Caco-2 (cell line): ENCODE results near the gene UBQLN4. TPM values are rescaled to one million over a fixed set of nuclear protein-coding genes. Genes with fewer than 3 reads are reported as not detected.

Experiments
- BruUV-seq: library from RNA; stranded (reverse); fragments of 400-500 nt; replicated peaks from 2 replicates; lab custom pipeline; 2021; lab: Mats Ljungman, UMichigan
- CTCF ChIA-PET: fragments of 300-600 bp; sonication (Branson Sonifier 250); formaldehyde crosslinking; loops from one replicate; lab custom pipeline; 2022; ENCODE audit warnings: antibody characterized with exemption; lab: Charles Lee
- POLR2A ChIA-PET: fragments of 300-600 bp; sonication (Branson Sonifier 250); formaldehyde crosslinking; loops from one replicate; lab custom pipeline; 2022; ENCODE audit warnings: antibody characterized with exemption; lab: Charles Lee
- DNase-seq, 2 experiments: peaks; one replicate each; pipeline versions ENCODE4 v3.0.0 to v3.0.0-alpha.2; 2020 to 2022
- H3K27me3 ChIP-seq: replicated peaks from 2 replicates; pipeline ENCODE4 v1.6.0; 2011; ENCODE audit warnings: low read length; ENCODE audit not compliant: control insufficient read depth, insufficient read depth
- H3K36me3 ChIP-seq: 2 replicates; pipeline ENCODE4 v1.5.1; 2011; ENCODE audit warnings: low read length; ENCODE audit not compliant: control insufficient read depth, insufficient read depth
- H3K4me1 ChIP-seq: fragments of 250-450 bp; sonication (Bioruptor Pico); 2 replicates; pipeline ENCODE4 v1.5.1; 2020; ENCODE audit warnings: mild to moderate bottlenecking
- H3K4me3 ChIP-seq: 2 replicates; pipeline ENCODE4 v1.5.1; 2011; ENCODE audit warnings: low read depth, mild to moderate bottlenecking, control low read depth, low read length
- H3K9me3 ChIP-seq: fragments of 250-450 bp; sonication (Bioruptor Pico); 2 replicates; pipeline ENCODE4 v1.5.1; 2020; ENCODE audit warnings: mild to moderate bottlenecking, moderate library complexity
- H3K27ac Mint-ChIP-seq: one replicate; pipeline ENCODE4 v1.8.0; 2022; ENCODE audit warnings: mixed read lengths; ENCODE audit not compliant: unreplicated experiment
- H3K27me3 Mint-ChIP-seq: one replicate; pipeline ENCODE4 v1.8.0; 2022; ENCODE audit warnings: mixed read lengths; ENCODE audit not compliant: insufficient read depth, unreplicated experiment
- H3K36me3 Mint-ChIP-seq: one replicate; pipeline ENCODE4 v1.8.0; 2022; ENCODE audit warnings: mild to moderate bottlenecking, mixed read lengths; ENCODE audit not compliant: insufficient read depth, unreplicated experiment
- H3K4me1 Mint-ChIP-seq: one replicate; pipeline ENCODE4 v1.8.0; 2022; ENCODE audit warnings: low read depth, mixed read lengths; ENCODE audit not compliant: unreplicated experiment
- H3K4me3 Mint-ChIP-seq: one replicate; pipeline ENCODE4 v1.8.0; 2022; ENCODE audit warnings: mild to moderate bottlenecking, moderate library complexity, mixed read lengths; ENCODE audit not compliant: unreplicated experiment
- H3K9me3 Mint-ChIP-seq: one replicate; pipeline ENCODE4 v1.8.0; 2022; ENCODE audit warnings: mixed read lengths; ENCODE audit not compliant: unreplicated experiment
- CTCF ChIP-seq, 2 experiments: fragments of 200-600 bp in 1 of 2; IDR thresholded peaks; 1 replicate in 1 of 2; 2 replicates in 1 of 2; pipeline versions ENCODE4 v1.5.1 to v1.8.0; 2011 to 2022; ENCODE audit warnings: antibody characterized with exemption in 1 of 2, control low read depth in 1 of 2, inconsistent platforms in 1 of 2, low read depth in 1 of 2, low read length in 1 of 2, mild to moderate bottlenecking in 1 of 2, moderate library complexity in 1 of 2; ENCODE audit not compliant: insufficient read depth in 1 of 2, severe bottlenecking in 1 of 2, unreplicated experiment in 1 of 2
- intact Hi-C: fragments of 100-400 bp; cut with micrococcal nuclease; formaldehyde crosslinking; loops from one replicate; pipeline ENCODE4 v1.10.0; 2022; ENCODE audit not compliant: unreplicated experiment
- total RNA-seq: library from RNA; stranded (reverse); gene quantifications from 2 replicates; pipeline ENCODE4 v1.2.3, GENCODE V29; 2022

Gene UBQLN4
- total RNA-seq, 1 experiment from 2014 or later = 60.9 TPM

GRCh38 chr1:156056326-156056849, 2.8 kb upstream of the UBQLN4 start:
- ChIA-PET CTCF (no interaction called here), POLR2A (no interaction called here)
- H3K4me1 ChIP-seq = peaks cover 14% of the 10 kb centered on the region
- H3K36me3 Mint-ChIP-seq = peaks cover 32% of the 10 kb centered on the region
- intact Hi-C loops = no loop called here
- H3K27me3 ChIP-seq = no peaks in the 10 kb centered on the region
- no TSS peak for BruUV-seq
- no peaks in the 10 kb centered on the region for H3K27me3 Mint-ChIP-seq
- TF ChIP-seq CTCF (IDR thresholded peaks at IDR 0.05; ENCODE audit: insufficient read depth in 1 of 2, low read depth in 1 of 2, low read length in 1 of 2, severe bottlenecking in 1 of 2, unreplicated experiment in 1 of 2) = no peak
- H3K27ac Mint-ChIP-seq = no peak overlapping the region
- no peak for DNase-seq
- H3K9me3 ChIP-seq = no peaks in the 10 kb centered on the region
- H3K4me3 Mint-ChIP-seq = no peak overlapping the region
- H3K4me1 Mint-ChIP-seq = no peaks in the 10 kb centered on the region
- H3K9me3 Mint-ChIP-seq = no peaks in the 10 kb centered on the region
- H3K36me3 ChIP-seq = no peaks in the 10 kb centered on the region
- no peak overlapping the region for H3K4me3 ChIP-seq

GRCh38 chr1:156055281-156056048, 1.9 kb upstream of the UBQLN4 start:
- H3K27me3 Mint-ChIP-seq = no peaks in the 10 kb centered on the region
- Histone ChIP-seq H3K4me3 (peak overlapping the region; percentile 86), H3K9me3 (no peaks in the 10 kb centered on the region), H3K4me1 (peaks cover 14% of the 10 kb centered on the region), H3K36me3 (no peaks in the 10 kb centered on the region), H3K27me3 (no peaks in the 10 kb centered on the region)
- DNase-seq = no peak
- no peak for TF ChIP-seq CTCF (IDR thresholded peaks at IDR 0.05; ENCODE audit: insufficient read depth in 1 of 2, low read depth in 1 of 2, low read length in 1 of 2, severe bottlenecking in 1 of 2, unreplicated experiment in 1 of 2)
- H3K36me3 Mint-ChIP-seq = peaks cover 33% of the 10 kb centered on the region
- CTCF ChIA-PET = no interaction called here
- TSS peak; percentile 58 for BruUV-seq
- intact Hi-C loops = loop anchor here (2.0 kb wide), 2 partner anchors 31 to 121 kb away; partner anchors contain the start of gene KHDC4
- no peaks in the 10 kb centered on the region for H3K9me3 Mint-ChIP-seq
- peak overlapping the region; percentile 91 for H3K27ac Mint-ChIP-seq
- H3K4me1 Mint-ChIP-seq = no peaks in the 10 kb centered on the region
- H3K4me3 Mint-ChIP-seq = peak overlapping the region; percentile 98
- POLR2A ChIA-PET = no interaction called here

GRCh38 chr1:156054500-156055280, 1.1 kb upstream of the UBQLN4 start, which contains the start of gene LAMTOR2:
LAMTOR2 (plus strand) TSS chr1:156054782; CDS start chr1:156054890, 108 bp downstream.
- intact Hi-C loops = loop anchor here (1.0 to 2.0 kb wide), 3 partner anchors 32 to 120 kb away; partner anchors contain the start of gene KHDC4
- Mint-ChIP-seq H3K27me3 (no peaks in the 10 kb centered on the region), H3K4me1 (no peaks in the 10 kb centered on the region), H3K4me3 (peak within 1 kb of the TSS; percentile 98), H3K27ac (peak within 1 kb of the TSS; percentile 91), H3K9me3 (no peaks in the 10 kb centered on the region), H3K36me3 (peaks cover 36% of the 10 kb centered on the region)
- ChIA-PET POLR2A (interaction anchor here (0.6 kb wide), 1 partner anchor 158 kb away, joined by 4 read pairs; the partner anchor contains the start of gene PMF1), CTCF (no interaction called here)
- BruUV-seq = no TSS peak
- H3K9me3 ChIP-seq = no peaks in the 10 kb centered on the region
- peak; percentile 98 for DNase-seq
- TF ChIP-seq CTCF (IDR thresholded peaks at IDR 0.05; ENCODE audit: insufficient read depth in 1 of 2, low read depth in 1 of 2, low read length in 1 of 2, severe bottlenecking in 1 of 2, unreplicated experiment in 1 of 2) = peak in 1 of 2 experiments; percentile 5
- no peaks in the 10 kb centered on the region; the same call in 1 of the 2 replicates for H3K36me3 ChIP-seq
- H3K4me3 ChIP-seq = peak within 1 kb of the TSS; percentile 86
- H3K4me1 ChIP-seq = peaks cover 14% of the 10 kb centered on the region
- no peaks in the 10 kb centered on the region for H3K27me3 ChIP-seq
